H9 (cell line): ENCODE results near the gene DOCK9. TPM values are rescaled to one million over a fixed set of nuclear protein-coding genes. Genes with fewer than 3 reads are reported as not detected.

Source experiments
- DNase-seq: peaks from one replicate; pipeline ENCODE4 v3.0.0-alpha.2; 2017
- H2AFZ ChIP-seq: one replicate; pipeline ENCODE4 v1.6.1; 2013; ENCODE audit warnings: mild to moderate bottlenecking, low read length, control low read depth, moderate library complexity
- H2AK5ac ChIP-seq: 2 replicates; pipeline ENCODE4 v1.6.1; 2013; ENCODE audit warnings: low read length, control low read depth, mixed read lengths; ENCODE audit not compliant: insufficient read length
- H2BK120ac ChIP-seq: one replicate; pipeline ENCODE4 v1.6.1; 2013; ENCODE audit warnings: low read depth, mild to moderate bottlenecking, low read length, control low read depth, inconsistent platforms; ENCODE audit not compliant: poor library complexity, severe bottlenecking
- H2BK12ac ChIP-seq: 2 replicates; pipeline ENCODE4 v1.6.1; 2013; ENCODE audit warnings: low read length, control low read depth, mixed read lengths, low read depth; ENCODE audit not compliant: insufficient read length
- H2BK15ac ChIP-seq: 2 replicates; pipeline ENCODE4 v1.6.1; 2013; ENCODE audit warnings: low read depth, low read length, control low read depth
- H2BK20ac ChIP-seq: one replicate; pipeline ENCODE4 v1.6.1; 2013; ENCODE audit warnings: low read depth, mild to moderate bottlenecking, low read length, control low read depth, inconsistent platforms; ENCODE audit not compliant: poor library complexity, severe bottlenecking
- H2BK5ac ChIP-seq: 2 replicates; pipeline ENCODE4 v1.6.1; 2013; ENCODE audit warnings: low read length, control low read depth, mixed read lengths; ENCODE audit not compliant: insufficient read length
- H3K14ac ChIP-seq: 2 replicates; pipeline ENCODE4 v1.6.1; 2013; ENCODE audit warnings: low read length, control low read depth; ENCODE audit not compliant: insufficient read depth
- H3K18ac ChIP-seq: 2 replicates; pipeline ENCODE4 v1.6.1; 2013; ENCODE audit warnings: low read depth, mild to moderate bottlenecking, mixed read lengths, low read length, control low read depth; ENCODE audit not compliant: insufficient read length
- H3K23ac ChIP-seq: 2 replicates; pipeline ENCODE4 v1.6.1; 2013; ENCODE audit warnings: low read length, control low read depth, mixed read lengths, low read depth; ENCODE audit not compliant: insufficient read length
- H3K23me2 ChIP-seq: 2 replicates; pipeline ENCODE4 v1.6.1; 2013; ENCODE audit warnings: low read depth, mild to moderate bottlenecking, mixed read lengths, low read length, control low read depth; ENCODE audit not compliant: insufficient read length, poor library complexity, severe bottlenecking
- H3K27ac ChIP-seq: 2 replicates; pipeline ENCODE4 v1.5.1; 2013; ENCODE audit warnings: low read length, control low read depth, mixed read lengths, low read depth; ENCODE audit not compliant: insufficient read length
- H3K27me3 ChIP-seq: 2 replicates; pipeline ENCODE4 v1.6.1; 2013; ENCODE audit warnings: low read length, control low read depth, inconsistent platforms; ENCODE audit not compliant: insufficient read depth
- H3K4ac ChIP-seq: 2 replicates; pipeline ENCODE4 v1.6.1; 2013; ENCODE audit warnings: low read depth, mild to moderate bottlenecking, control low read depth, inconsistent platforms, low read length, moderate library complexity
- H3K4me1 ChIP-seq: 2 replicates; pipeline ENCODE4 v1.6.1; 2013; ENCODE audit warnings: low read length, control low read depth, inconsistent platforms; ENCODE audit not compliant: insufficient read depth
- H3K4me2 ChIP-seq: 2 replicates; pipeline ENCODE4 v1.6.1; 2013; ENCODE audit warnings: low read length, control low read depth, mixed read lengths; ENCODE audit not compliant: insufficient read length, insufficient read depth
- H3K56ac ChIP-seq: 2 replicates; pipeline ENCODE4 v1.6.1; 2013; ENCODE audit warnings: low read depth, mild to moderate bottlenecking, mixed read lengths, low read length, control low read depth; ENCODE audit not compliant: insufficient read length
- H3K79me1 ChIP-seq: 2 replicates; pipeline ENCODE4 v1.6.1; 2013; ENCODE audit warnings: low read depth, mild to moderate bottlenecking, moderate library complexity, low read length, control low read depth, inconsistent platforms; ENCODE audit not compliant: insufficient read depth, poor library complexity, severe bottlenecking
- H3K79me2 ChIP-seq: 2 replicates; pipeline ENCODE4 v1.6.1; 2013; ENCODE audit warnings: low read length, control low read depth, inconsistent platforms; ENCODE audit not compliant: insufficient read depth
- H3K9ac ChIP-seq: 2 replicates; pipeline ENCODE4 v1.6.1; 2013; ENCODE audit warnings: low read length, control low read depth, mixed read lengths; ENCODE audit not compliant: insufficient read length; ENCODE audit errors: extremely low read depth
- H3K9me3 ChIP-seq: one replicate; pipeline ENCODE4 v1.6.1; 2013; ENCODE audit warnings: low read depth, low read length, inconsistent platforms; ENCODE audit not compliant: control insufficient read depth
- H3T11ph ChIP-seq: one replicate; pipeline ENCODE4 v1.6.1; 2013; ENCODE audit warnings: mild to moderate bottlenecking, low read length, control low read depth, inconsistent platforms
- H4K20me1 ChIP-seq: one replicate; pipeline ENCODE4 v1.6.1; 2013; ENCODE audit not compliant: control insufficient read depth, insufficient read length, insufficient read depth
- H4K5ac ChIP-seq: 2 replicates; pipeline ENCODE4 v1.6.1; 2013; ENCODE audit warnings: low read depth, mild to moderate bottlenecking, mixed read lengths, low read length, control low read depth; ENCODE audit not compliant: insufficient read length
- H4K8ac ChIP-seq: replicated peaks from 2 replicates; pipeline ENCODE4 v1.6.1; 2013; ENCODE audit warnings: low read length, control low read depth, mixed read lengths, low read depth; ENCODE audit not compliant: insufficient read length
- H4K91ac ChIP-seq: 2 replicates; pipeline ENCODE4 v1.6.1; 2013; ENCODE audit warnings: low read depth, mild to moderate bottlenecking, moderate library complexity, mixed read lengths, low read length, control low read depth; ENCODE audit not compliant: insufficient read length
- H3K27ac Mint-ChIP-seq, 3 experiments: 2 replicates in 2 of 3; 3 replicates in 1 of 3; pipeline ENCODE4 v1.8.0; 2020 to 2021; ENCODE audit warnings: mixed read lengths in 3 of 3, mild to moderate bottlenecking in 1 of 3, moderate library complexity in 1 of 3
- H3K27me3 Mint-ChIP-seq: 2 replicates; pipeline ENCODE4 v1.8.0; 2021; ENCODE audit warnings: low read depth, mild to moderate bottlenecking, moderate library complexity, mixed read lengths
- H3K36me3 Mint-ChIP-seq, 3 experiments: 2 replicates in 2 of 3; 3 replicates in 1 of 3; pipeline ENCODE4 v1.8.0; 2020 to 2021; ENCODE audit warnings: low read depth in 3 of 3, mixed read lengths in 3 of 3; ENCODE audit not compliant: insufficient read depth in 1 of 3
- H3K4me1 Mint-ChIP-seq, 2 experiments: 2 replicates each; pipeline ENCODE4 v1.8.0; 2020; ENCODE audit warnings: mixed read lengths in 2 of 2
- H3K4me3 Mint-ChIP-seq, 2 experiments: 2 replicates in 1 of 2; 3 replicates in 1 of 2; pipeline ENCODE4 v1.8.0; 2020 to 2021; ENCODE audit warnings: mild to moderate bottlenecking in 2 of 2, mixed read lengths in 2 of 2, moderate library complexity in 1 of 2
- H3K9me3 Mint-ChIP-seq, 2 experiments: 2 replicates in 1 of 2; 3 replicates in 1 of 2; pipeline ENCODE4 v1.8.0; 2020; ENCODE audit warnings: mild to moderate bottlenecking in 2 of 2, mixed read lengths in 2 of 2, moderate library complexity in 1 of 2
- WGBS: extraction: QIAGEN DNeasy Blood & Tissue Kit; methylation state at CpG from one replicate; pipeline ENCODE4 v1.1.7; 2013; ENCODE audit warnings: missing lambda C conversion rate, low lambda C conversion rate, mixed read lengths; ENCODE audit not compliant: insufficient read length; ENCODE audit errors: extremely low coverage; 5-methylcytosine and 5-hydroxymethylcytosine counted together
- total RNA-seq: library from RNA; stranded (reverse); gene quantifications from 2 replicates; pipeline ENCODE4 v1.2.1, GENCODE V29; 2021
- TF ChIP-seq, protein P1 (sequence below): fragments of 200-600 bp; sonication (generic); conservative IDR thresholded peaks from 3 replicates; pipeline ENCODE4 v1.8.0; 2021; ENCODE audit warnings: antibody characterized with exemption, mild to moderate bottlenecking

Gene DOCK9
- total RNA-seq, 1 experiment from 2014 or later: 23.0 TPM

DNA sequence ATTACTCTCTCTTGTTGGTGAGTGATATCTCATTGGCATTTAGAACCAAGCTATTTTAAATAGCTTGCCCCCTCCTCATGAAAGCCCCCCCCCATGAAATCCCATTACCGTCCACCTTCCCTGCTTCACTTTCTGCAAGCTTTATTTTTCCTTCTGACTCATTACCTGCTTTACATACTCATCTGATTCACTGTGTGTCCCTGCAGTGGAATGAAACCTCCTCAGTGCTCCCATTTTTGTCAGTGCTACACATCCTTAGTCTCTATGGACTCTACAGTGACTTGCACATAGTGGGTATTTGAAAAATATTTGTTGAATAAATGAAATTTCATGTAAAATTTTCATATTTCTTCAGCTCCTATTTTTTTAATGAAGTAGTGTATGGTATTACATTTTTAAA is 62.3 kb downstream of the DOCK9 start:
- Histone ChIP-seq H2BK12ac (no peak overlapping the region), H4K8ac (no peak overlapping the region), H3K9me3 (no peaks in the 10 kb centered on the region), H4K5ac (no peak overlapping the region), H3K9ac (no peak overlapping the region), H3K23me2 (no peaks in the 10 kb centered on the region), H3K79me2 (no peaks in the 10 kb centered on the region), H3K27me3 (no peaks in the 10 kb centered on the region), H2BK5ac (no peak overlapping the region), H2BK20ac (no peak overlapping the region), H2BK120ac (no peak overlapping the region), H3T11ph (no peak overlapping the region), H3K79me1 (peaks cover 3% of the 10 kb centered on the region), H2AK5ac (no peak overlapping the region), H3K56ac (no peak overlapping the region), H2AFZ (no peak overlapping the region), H3K14ac (no peak overlapping the region), H3K23ac (no peak overlapping the region), H3K4me1 (peaks cover 3% of the 10 kb centered on the region; the same call in 1 of the 2 replicates), H4K91ac (no peak overlapping the region), H3K4me2 (no peak overlapping the region), H3K4ac (no peak overlapping the region), H4K20me1 (no peaks in the 10 kb centered on the region), H3K18ac (no peak overlapping the region), H2BK15ac (no peak overlapping the region), H3K27ac (no peak overlapping the region)
- H3K27ac Mint-ChIP-seq: no peak overlapping the region
- no peaks in the 10 kb centered on the region for H3K27me3 Mint-ChIP-seq
- H3K9me3 Mint-ChIP-seq: no peaks in the 10 kb centered on the region
- TF ChIP-seq, protein P1, sequence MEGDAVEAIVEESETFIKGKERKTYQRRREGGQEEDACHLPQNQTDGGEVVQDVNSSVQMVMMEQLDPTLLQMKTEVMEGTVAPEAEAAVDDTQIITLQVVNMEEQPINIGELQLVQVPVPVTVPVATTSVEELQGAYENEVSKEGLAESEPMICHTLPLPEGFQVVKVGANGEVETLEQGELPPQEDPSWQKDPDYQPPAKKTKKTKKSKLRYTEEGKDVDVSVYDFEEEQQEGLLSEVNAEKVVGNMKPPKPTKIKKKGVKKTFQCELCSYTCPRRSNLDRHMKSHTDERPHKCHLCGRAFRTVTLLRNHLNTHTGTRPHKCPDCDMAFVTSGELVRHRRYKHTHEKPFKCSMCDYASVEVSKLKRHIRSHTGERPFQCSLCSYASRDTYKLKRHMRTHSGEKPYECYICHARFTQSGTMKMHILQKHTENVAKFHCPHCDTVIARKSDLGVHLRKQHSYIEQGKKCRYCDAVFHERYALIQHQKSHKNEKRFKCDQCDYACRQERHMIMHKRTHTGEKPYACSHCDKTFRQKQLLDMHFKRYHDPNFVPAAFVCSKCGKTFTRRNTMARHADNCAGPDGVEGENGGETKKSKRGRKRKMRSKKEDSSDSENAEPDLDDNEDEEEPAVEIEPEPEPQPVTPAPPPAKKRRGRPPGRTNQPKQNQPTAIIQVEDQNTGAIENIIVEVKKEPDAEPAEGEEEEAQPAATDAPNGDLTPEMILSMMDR: no peak
- H3K4me3 Mint-ChIP-seq: no peak overlapping the region
- no peaks in the 10 kb centered on the region for H3K36me3 Mint-ChIP-seq
- peaks cover 6% of the 10 kb centered on the region in 2 experiments for H3K4me1 Mint-ChIP-seq
- WGBS: no CpG with 5 or more reads among the region's 1 CpG
- DNase-seq: no peak
